BJ (cell line): ENCODE measurements around the gene CD96. TPM values are rescaled to one million over a fixed set of nuclear protein-coding genes. Genes with fewer than 3 reads are reported as not detected.
A peak's percentile ranks its signal among the peaks of the same experiment; 100 is the strongest.

ENCODE experiments used
- CTCF ChIA-PET: fragments of 350-600 bp; formaldehyde crosslinking; extraction: SDS; loops from one replicate; lab custom pipeline; 2021; ENCODE audit warnings: antibody characterized with exemption, inconsistent platforms; lab: Yijun Ruan, JAX
- POLR2A ChIA-PET: fragments of 300-600 bp; sonication (Branson Sonifier 250); formaldehyde crosslinking; extraction: SDS; loops from one replicate; lab custom pipeline; 2021; ENCODE audit warnings: antibody characterized with exemption; lab: Charles Lee
- DNase-seq: peaks from one replicate; pipeline ENCODE4 v3.0.0-alpha.2; 2011; ENCODE audit warnings: low read depth
- H3K27me3 ChIP-seq: 2 replicates; pipeline ENCODE4 v1.6.0; 2011; ENCODE audit warnings: low read length; ENCODE audit not compliant: control insufficient read depth, insufficient read depth
- H3K36me3 ChIP-seq: 2 replicates; pipeline ENCODE4 v1.5.1; 2011; ENCODE audit warnings: low read length; ENCODE audit not compliant: control insufficient read depth, insufficient read depth
- H3K4me3 ChIP-seq: 2 replicates; pipeline ENCODE4 v1.5.1; 2011; ENCODE audit warnings: low read depth, mild to moderate bottlenecking, control low read depth, low read length
- CTCF ChIP-seq: IDR thresholded peaks from 2 replicates; pipeline ENCODE4 v1.5.1; 2011; ENCODE audit warnings: low read depth, mild to moderate bottlenecking, control low read depth, inconsistent platforms, low read length, moderate library complexity; ENCODE audit not compliant: insufficient read depth
- polyA plus RNA-seq: library from polyadenylated mRNA; depleted of rRNA; stranded (reverse); fragments of >200 nt; gene quantifications from 2 replicates; pipeline ENCODE4 v1.2.3, GENCODE V29; 2011

CD96 gene
- polyA plus RNA-seq, 1 experiment, result 0.06 TPM

- Histone ChIP-seq H3K4me3 (no peak overlapping the region), H3K36me3 (no peaks in the 10 kb centered on the region), H3K27me3 (no peaks in the 10 kb centered on the region)
- CTCF ChIA-PET, result interaction anchor here (1.2 to 2.0 kb wide), 2 partner anchors 76 to 98 kb away, joined by 4 to 6 read pairs; no protein-coding TSS in a partner anchor
- POLR2A ChIA-PET, result no interaction called here
- TF ChIP-seq CTCF, result no peak
- DNase-seq, result no peak
Observed at GRCh38 chr3:111592936-111593335, 50.9 kb downstream of the CD96 start.

DNA sequence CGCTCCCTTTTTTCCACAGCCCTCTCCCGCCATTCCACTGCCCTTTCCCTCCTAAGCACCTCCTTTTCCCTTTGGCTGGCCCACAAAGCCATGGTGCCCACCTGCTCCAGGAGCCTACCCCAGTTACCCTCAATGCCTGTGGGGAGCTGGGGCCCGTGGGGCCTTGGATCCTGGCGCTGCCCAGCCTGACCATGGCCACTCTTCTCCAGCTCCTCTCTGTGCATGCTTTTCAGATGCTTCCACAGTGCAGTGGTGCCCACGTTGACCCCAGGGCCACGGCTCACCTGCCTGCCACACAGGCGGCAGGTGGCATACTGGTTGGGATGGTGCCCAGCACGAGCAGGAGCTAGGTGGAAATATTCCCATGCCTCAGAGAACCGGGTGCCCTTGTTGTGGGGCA lies 51.7 kb downstream of the CD96 start:
- TF ChIP-seq CTCF, result no peak
- Histone ChIP-seq H3K4me3 (no peak overlapping the region), H3K27me3 (no peaks in the 10 kb centered on the region), H3K36me3 (no peaks in the 10 kb centered on the region)
- DNase-seq, result no peak
- ChIA-PET CTCF (interaction anchor here (0.9 to 2.0 kb wide), 4 partner anchors 15 to 97 kb away, joined by 3 to 6 read pairs (median 4); no protein-coding TSS in a partner anchor), POLR2A (no interaction called here)

DNA sequence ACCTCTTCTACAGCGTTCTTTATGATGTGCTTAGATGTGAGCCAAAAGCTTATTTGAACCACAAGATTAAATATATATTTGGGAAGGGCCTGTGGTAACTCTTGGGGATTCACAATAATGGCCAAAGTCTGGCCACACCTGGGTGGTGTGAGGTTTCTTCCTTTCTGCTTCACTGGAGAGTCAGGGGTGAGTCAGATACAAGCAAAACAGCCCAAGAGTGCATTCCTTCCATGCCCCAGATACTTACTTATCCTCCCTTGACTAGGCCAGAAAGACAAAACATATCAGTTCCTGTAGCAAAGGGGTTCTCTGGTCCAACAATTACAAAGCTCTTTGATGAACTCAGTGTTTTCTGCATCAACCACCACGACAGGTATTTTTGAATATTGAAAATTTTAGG lies 52.2 kb downstream of the CD96 start:
- POLR2A ChIA-PET, result no interaction called here
- no peak overlapping the region for H3K4me3 ChIP-seq
- no peaks in the 10 kb centered on the region for H3K27me3 ChIP-seq
- H3K36me3 ChIP-seq, result no peaks in the 10 kb centered on the region
- CTCF ChIA-PET, result interaction anchor here (0.9 to 2.0 kb wide), 4 partner anchors 14 to 97 kb away, joined by 3 to 6 read pairs (median 4); no protein-coding TSS in a partner anchor
- peak; percentile 27 for DNase-seq
- no peak for TF ChIP-seq CTCF

DNA sequence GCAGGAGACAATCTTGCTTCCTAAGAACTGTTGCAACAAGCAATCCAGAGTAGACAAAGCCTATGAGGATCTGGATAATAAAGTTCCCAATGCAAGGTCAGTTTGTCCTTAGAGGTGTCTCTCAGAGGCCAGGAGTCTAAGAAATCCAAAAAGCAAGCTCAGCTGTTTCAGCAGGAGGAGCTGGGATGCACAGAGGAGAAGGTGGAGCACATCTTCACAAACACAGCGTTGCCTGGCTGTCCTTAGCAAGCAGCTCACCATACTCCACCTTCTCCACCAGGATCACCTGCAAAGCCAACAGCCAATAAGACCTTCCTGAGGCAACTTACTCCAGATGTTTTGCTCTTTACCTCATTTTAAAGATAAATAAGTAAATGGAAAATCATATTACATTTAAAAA lies 52.8 kb downstream of the CD96 start:
- Histone ChIP-seq H3K4me3 (no peak overlapping the region), H3K27me3 (no peaks in the 10 kb centered on the region), H3K36me3 (no peaks in the 10 kb centered on the region)
- no peak for DNase-seq
- CTCF ChIA-PET, result interaction anchor here (0.9 to 2.0 kb wide), 5 partner anchors 14 to 252 kb away, joined by 3 to 6 read pairs (median 3); no protein-coding TSS in a partner anchor
- no peak for TF ChIP-seq CTCF
- POLR2A ChIA-PET, result no interaction called here

- Histone ChIP-seq H3K36me3 (no peaks in the 10 kb centered on the region), H3K27me3 (no peaks in the 10 kb centered on the region), H3K4me3 (no peak within 1 kb of the TSS)
- ChIA-PET CTCF (interaction anchor here (1.0 to 1.6 kb wide), 3 partner anchors 13 to 252 kb away, joined by 3 to 4 read pairs (median 3); no protein-coding TSS in a partner anchor), POLR2A (no interaction called here)
- DNase-seq, result no peak
- no peak for TF ChIP-seq CTCF
Observed at GRCh38 chr3:111595232-111595631, 53.2 kb downstream of the CD96 start, which contains the start of gene ZBED2. Gene ZBED2 (minus strand): TSS chr3:111595346. CDS start chr3:111594201, 1,145 bp downstream.
